ENCODE measurements around the gene PITPNM3. TPM values are rescaled to one million over a fixed set of nuclear protein-coding genes. Genes with fewer than 3 reads are reported as not detected.

The PITPNM3 gene
- total RNA-seq, 1 donor from 2014 or later, result 20.1 TPM

Other genes with a start within 250 kb of the PITPNM3 start
- gene AIPL1, start 121.4 kb downstream of the PITPNM3 start, total RNA-seq, result not detected
- 4.8 TPM for gene PIMREG, start 112.1 kb downstream of the PITPNM3 start, total RNA-seq
- 8.6 TPM for gene KIAA0753, start 84.2 kb upstream of the PITPNM3 start, total RNA-seq
- gene TXNDC17, start 84.5 kb upstream of the PITPNM3 start, total RNA-seq, result 322 TPM
- gene MED31, start 95.0 kb upstream of the PITPNM3 start, total RNA-seq, result 15.3 TPM
- gene C17orf100, start 95.2 kb upstream of the PITPNM3 start, total RNA-seq, result 1.7 TPM
- gene SLC13A5, start 156.8 kb upstream of the PITPNM3 start, total RNA-seq, result 3.5 TPM
- gene XAF1, start 199.5 kb upstream of the PITPNM3 start, total RNA-seq, result 13.0 TPM
- gene FBXO39, start 219.7 kb upstream of the PITPNM3 start, total RNA-seq, result 0.68 TPM

Measured in esophagus mucosa (tissue), 1 donor.